Peyer's patch (tissue), 4 donors: ENCODE measurements around the gene C9orf72. TPM values are rescaled to one million over a fixed set of nuclear protein-coding genes. Genes with fewer than 3 reads are reported as not detected.
"Not testable (repeated sequence)": the region's sequence is repeated elsewhere in the genome, so short reads cannot be mapped to it uniquely, and the experiment has no call there.

Experiments used
- DNase-seq, 3 donors: peaks; one replicate each; pipeline ENCODE4 v3.0.0-alpha.2; 2017 to 2019
- H3K27ac ChIP-seq, 4 donors: fragments of 200-600 bp; sonication (generic); one replicate each; pipeline ENCODE4 v1.5.1; 2016 to 2019
- H3K27me3 ChIP-seq, 2 donors: fragments of 200-600 bp; sonication (generic); one replicate each; pipeline ENCODE4 v1.5.1; 2019
- H3K36me3 ChIP-seq, 3 donors: fragments of 200-600 bp; sonication (generic); one replicate each; pipeline ENCODE4 v1.5.1; 2016 to 2019
- H3K4me1 ChIP-seq, 4 donors: fragments of 200-600 bp; sonication (generic); one replicate each; pipeline ENCODE4 v1.5.1; 2016 to 2019
- H3K4me3 ChIP-seq, 4 donors: fragments of 200-600 bp; sonication (generic); 1 replicate in 3 of 4; 2 replicates in 1 of 4; pipeline ENCODE4 v1.5.1; 2016 to 2019; ENCODE audit warnings: mild to moderate bottlenecking in 1 of 4
- H3K9me3 ChIP-seq, 4 donors: fragments of 200-600 bp; sonication (generic); one replicate each; pipeline ENCODE4 v1.5.1; 2016 to 2019; ENCODE audit warnings: mild to moderate bottlenecking in 1 of 4
- CTCF ChIP-seq, 6 experiments: fragments of 450-650 bp in 4 of 6; fragments of 200-600 bp in 2 of 6; sonication (generic) in 1 of 6; IDR thresholded peaks; one replicate each; pipeline ENCODE4 v1.5.1; 2017 to 2019; ENCODE audit warnings: antibody characterized with exemption in 6 of 6, mild to moderate bottlenecking in 3 of 6, moderate library complexity in 1 of 6
- POLR2A ChIP-seq, 2 donors: fragments of 450-650 bp; IDR thresholded peaks; one replicate each; pipeline ENCODE4 v1.5.1; 2017; ENCODE audit warnings: antibody characterized with exemption in 2 of 2, mild to moderate bottlenecking in 2 of 2, moderate library complexity in 2 of 2
- total RNA-seq, 4 donors: library from RNA; depleted of rRNA; stranded (reverse); fragments of >200 nt; gene quantifications; one replicate each; pipeline ENCODE4 v1.1.0, GENCODE V29; 2016

Gene C9orf72
- 10 to 100 TPM; 13.1 to 30.5 (median 15.1) TPM for total RNA-seq

- Histone ChIP-seq H3K9me3 (no peaks in the 10 kb centered on the region), H3K4me3 (peak within 1 kb of the TSS; percentile 78 to 94 (median 80)), H3K36me3 (no peaks in the 10 kb centered on the region), H3K27ac (peak within 1 kb of the TSS; percentile 96 to 98 (median 97)), H3K27me3 (no peaks in the 10 kb centered on the region), H3K4me1 (peaks cover 0 to 12% (median 0%) of the 10 kb centered on the region in 4 donors)
- peak; percentile 76 to 95 (median 92) for DNase-seq
- TF ChIP-seq CTCF (IDR thresholded peaks at IDR 0.05): peak in 3 of 6 experiments; percentile 4 to 18 (median 11)
- TF ChIP-seq POLR2A (IDR thresholded peaks at IDR 0.05): peak; percentile 71 to 88
These were observed at the start of gene C9orf72 for GRCh38 chr9:27572918-27573633. Gene C9orf72 (minus strand): TSS chr9:27573481. CDS start chr9:27567120, 6,361 bp downstream.

GRCh38 chr9:27622693-27623340, 49.5 kb upstream of the C9orf72 start:
- no peaks in the 10 kb centered on the region for H3K9me3 ChIP-seq
- no peak overlapping the region for H3K4me3 ChIP-seq
- TF ChIP-seq POLR2A (IDR thresholded peaks at IDR 0.05) (no peak), CTCF (IDR thresholded peaks at IDR 0.05) (no peak)
- no peaks in the 10 kb centered on the region for H3K27me3 ChIP-seq
- no peaks in the 10 kb centered on the region for H3K36me3 ChIP-seq
- peaks cover 0 to 10% (median 0%) of the 10 kb centered on the region in 4 donors for H3K4me1 ChIP-seq
- no peak for DNase-seq
- no peak overlapping the region for H3K27ac ChIP-seq

- H3K4me3 ChIP-seq: no peak overlapping the region
- H3K9me3 ChIP-seq: no peaks in the 10 kb centered on the region
- H3K4me1 ChIP-seq: no peaks in the 10 kb centered on the region
- DNase-seq: no peak
- no peak for TF ChIP-seq CTCF (IDR thresholded peaks at IDR 0.05)
- TF ChIP-seq POLR2A (IDR thresholded peaks at IDR 0.05): no peak
- H3K36me3 ChIP-seq: no peaks in the 10 kb centered on the region
- H3K27ac ChIP-seq: no peak overlapping the region
- no peaks in the 10 kb centered on the region for H3K27me3 ChIP-seq
These were observed 46.5 kb upstream of the C9orf72 start for GRCh38 chr9:27619743-27620142.

GRCh38 chr9:27618066-27618465, 44.8 kb upstream of the C9orf72 start:
- Histone ChIP-seq H3K9me3 (no peaks in the 10 kb centered on the region), H3K4me1 (no peaks in the 10 kb centered on the region), H3K4me3 (no peak overlapping the region), H3K36me3 (no peaks in the 10 kb centered on the region), H3K27ac (no peak overlapping the region), H3K27me3 (no peaks in the 10 kb centered on the region)
- DNase-seq: no peak
- TF ChIP-seq CTCF (IDR thresholded peaks at IDR 0.05) (no peak), POLR2A (IDR thresholded peaks at IDR 0.05) (no peak)

GRCh38 chr9:27614551-27614950, 41.3 kb upstream of the C9orf72 start:
- no peaks in the 10 kb centered on the region for H3K4me1 ChIP-seq
- no peaks in the 10 kb centered on the region for H3K36me3 ChIP-seq
- no peak for TF ChIP-seq CTCF (IDR thresholded peaks at IDR 0.05)
- TF ChIP-seq POLR2A (IDR thresholded peaks at IDR 0.05): no peak
- no peak overlapping the region for H3K4me3 ChIP-seq
- no peaks in the 10 kb centered on the region for H3K27me3 ChIP-seq
- no peak overlapping the region for H3K27ac ChIP-seq
- no peak for DNase-seq
- H3K9me3 ChIP-seq: no peaks in the 10 kb centered on the region

GRCh38 chr9:27612036-27612435, 38.8 kb upstream of the C9orf72 start:
- not testable (repeated sequence) for H3K27ac ChIP-seq, H3K4me3 ChIP-seq, H3K9me3 ChIP-seq, H3K27me3 ChIP-seq, DNase-seq, H3K4me1 ChIP-seq, H3K36me3 ChIP-seq
